ENCODE data around the gene LNX1. TPM values are rescaled to one million over a fixed set of nuclear protein-coding genes. Genes with fewer than 3 reads are reported as not detected.

LNX1 gene
- total and polyA plus RNA-seq, 2 of the 13 experiments (the other 11 are each of a cell fraction or from before 2014, with no cell fraction given): 0.49 TPM

DNA sequence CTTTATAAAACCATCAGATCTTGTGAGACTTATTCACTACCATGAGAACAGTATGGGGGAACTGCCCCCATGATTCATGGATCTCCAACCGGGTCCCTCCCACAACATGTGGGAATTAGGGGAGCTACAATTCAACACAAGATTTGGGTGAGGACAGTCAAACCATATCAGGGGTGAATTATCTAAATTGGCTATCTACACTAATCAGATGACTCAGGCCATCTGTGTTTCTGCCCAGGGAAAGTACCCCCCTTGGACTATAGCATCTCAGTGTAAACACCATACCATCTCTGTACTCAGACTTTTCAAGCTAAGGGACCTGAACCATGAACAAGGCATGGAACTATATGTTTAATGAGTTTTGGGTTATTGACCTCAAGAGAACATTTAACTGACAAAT lies 76.8 kb downstream of the LNX1 start:
- Histone ChIP-seq H3K9ac (ENCODE audit: insufficient read depth, low read depth, low read length) (no peak overlapping the region), H3K4me3 (replicated peaks in 1 of 3; ENCODE audit: insufficient read depth in 1 of 3, low read depth in 2 of 3, low read length in 3 of 3) (no peak overlapping the region), H3K27me3 (ENCODE audit: control insufficient read depth in 1 of 2, insufficient read depth in 2 of 2, low read length in 2 of 2) (peaks cover 0 to 7% of the 10 kb centered on the region in 2 experiments; a peak in 1 of 5 replicates), H3K36me3 (replicated peaks in 1 of 2; ENCODE audit: control insufficient read depth in 1 of 2, insufficient read depth in 2 of 2, low read length in 2 of 2) (no peaks in the 10 kb centered on the region), H3K27ac (ENCODE audit: extremely low read length, insufficient read depth, low read length) (no peak overlapping the region), H3K79me2 (ENCODE audit: insufficient read depth, low read length) (no peaks in the 10 kb centered on the region), H3K4me2 (ENCODE audit: low read depth, low read length) (no peak overlapping the region), H3K9me3 (ENCODE audit: low read length) (no peaks in the 10 kb centered on the region), H4K20me1 (ENCODE audit: insufficient read depth, low read length) (no peaks in the 10 kb centered on the region), H3K4me1 (ENCODE audit: insufficient read depth, low read length) (no peaks in the 10 kb centered on the region), H2AFZ (ENCODE audit: low read length) (no peak overlapping the region)
- no peak for ATAC-seq
- ChIA-PET CTCF (ENCODE audit: low intra/inter-chr PET ratio, low total read pairs) (no interaction called here), POLR2A (no interaction called here)
- in situ Hi-C loops (cut with HindIII; ENCODE audit: extremely low pct_ligation_motif_present, low pct_unique_long_range_greater_than_20kb) (no loop called here), intact Hi-C loops (cut with micrococcal nuclease; ENCODE audit: unreplicated experiment) (no loop called here)
- DNase-seq (ENCODE audit: low spot score): no peak
- TF ChIP-seq PREB (CRISPR knock-in tag; IDR thresholded peaks at IDR 0.05) (no peak), ZNF12 (CRISPR knock-in tag; IDR thresholded peaks at IDR 0.05) (no peak), ADNP (CRISPR knock-in tag; IDR thresholded peaks at IDR 0.05) (no peak), RORA (CRISPR knock-in tag; IDR thresholded peaks at IDR 0.05) (no peak), RXRB (CRISPR knock-in tag; IDR thresholded peaks at IDR 0.05; ENCODE audit: borderline replicate concordance) (no peak), ZNF564 (CRISPR knock-in tag; IDR thresholded peaks at IDR 0.05) (no peak), ZNF883 (CRISPR knock-in tag; IDR thresholded peaks at IDR 0.05; ENCODE audit: not compliant biosample characterization) (no peak), CREM (IDR thresholded peaks at IDR 0.05) (no peak), CREM (CRISPR knock-in tag; IDR thresholded peaks at IDR 0.05) (no peak), SP140L (CRISPR knock-in tag; IDR thresholded peaks at IDR 0.05; ENCODE audit: borderline replicate concordance) (no peak), ZNF589 (CRISPR knock-in tag; conservative IDR thresholded peaks at IDR 0.05) (no peak), ATF7-NPFF (CRISPR knock-in tag; IDR thresholded peaks at IDR 0.05; ENCODE audit: low read depth) (no peak), ZMYM2 (CRISPR knock-in tag; IDR thresholded peaks at IDR 0.05) (no peak), PBX3 (CRISPR knock-in tag; IDR thresholded peaks at IDR 0.05; ENCODE audit: borderline replicate concordance) (no peak)
- TF ChIP-seq, protein P1, sequence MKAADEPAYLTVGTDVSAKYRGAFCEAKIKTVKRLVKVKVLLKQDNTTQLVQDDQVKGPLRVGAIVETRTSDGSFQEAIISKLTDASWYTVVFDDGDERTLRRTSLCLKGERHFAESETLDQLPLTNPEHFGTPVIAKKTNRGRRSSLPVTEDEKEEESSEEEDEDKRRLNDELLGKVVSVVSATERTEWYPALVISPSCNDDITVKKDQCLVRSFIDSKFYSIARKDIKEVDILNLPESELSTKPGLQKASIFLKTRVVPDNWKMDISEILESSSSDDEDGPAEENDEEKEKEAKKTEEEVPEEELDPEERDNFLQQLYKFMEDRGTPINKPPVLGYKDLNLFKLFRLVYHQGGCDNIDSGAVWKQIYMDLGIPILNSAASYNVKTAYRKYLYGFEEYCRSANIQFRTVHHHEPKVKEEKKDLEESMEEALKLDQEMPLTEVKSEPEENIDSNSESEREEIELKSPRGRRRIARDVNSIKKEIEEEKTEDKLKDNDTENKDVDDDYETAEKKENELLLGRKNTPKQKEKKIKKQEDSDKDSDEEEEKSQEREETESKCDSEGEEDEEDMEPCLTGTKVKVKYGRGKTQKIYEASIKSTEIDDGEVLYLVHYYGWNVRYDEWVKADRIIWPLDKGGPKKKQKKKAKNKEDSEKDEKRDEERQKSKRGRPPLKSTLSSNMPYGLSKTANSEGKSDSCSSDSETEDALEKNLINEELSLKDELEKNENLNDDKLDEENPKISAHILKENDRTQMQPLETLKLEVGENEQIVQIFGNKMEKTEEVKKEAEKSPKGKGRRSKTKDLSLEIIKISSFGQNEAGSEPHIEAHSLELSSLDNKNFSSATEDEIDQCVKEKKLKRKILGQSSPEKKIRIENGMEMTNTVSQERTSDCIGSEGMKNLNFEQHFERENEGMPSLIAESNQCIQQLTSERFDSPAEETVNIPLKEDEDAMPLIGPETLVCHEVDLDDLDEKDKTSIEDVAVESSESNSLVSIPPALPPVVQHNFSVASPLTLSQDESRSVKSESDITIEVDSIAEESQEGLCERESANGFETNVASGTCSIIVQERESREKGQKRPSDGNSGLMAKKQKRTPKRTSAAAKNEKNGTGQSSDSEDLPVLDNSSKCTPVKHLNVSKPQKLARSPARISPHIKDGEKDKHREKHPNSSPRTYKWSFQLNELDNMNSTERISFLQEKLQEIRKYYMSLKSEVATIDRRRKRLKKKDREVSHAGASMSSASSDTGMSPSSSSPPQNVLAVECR (CRISPR knock-in tag; IDR thresholded peaks at IDR 0.05; ENCODE audit: borderline replicate concordance): no peak
- 0% methylated on average over 1 of the region's 1 CpG for WGBS (ENCODE audit: low lambda C conversion rate)
- FAIRE-seq: no peak
- no TSS peak for BruUV-seq (replicated peaks)

Data from HepG2 (cell line).